ENCODE measurements around the gene CCL18. TPM values are rescaled to one million over a fixed set of nuclear protein-coding genes. Genes with fewer than 3 reads are reported as not detected.

CCL18 gene
- total and polyA plus RNA-seq, 2 donors (not counting 3 experiments of a cell fraction or from before 2014, with no cell fraction given), result not detected

GRCh38 chr17:36019423-36019822, 44.6 kb upstream of the CCL18 start:
- intact Hi-C loops (cut with micrococcal nuclease), result no loop called here
- dilution Hi-C loops (cut with MboI; ENCODE audit: extremely low pct_ligation_motif_present, low sequenced_read_pairs), result no loop called here
- DNase-seq (ENCODE audit: low read depth, low spot score), result no peak
- Histone ChIP-seq H2AFZ (ENCODE audit: low read depth, low read length) (no peak overlapping the region), H4K20me1 (replicated peaks; ENCODE audit: control insufficient read depth, extremely low read depth, insufficient read depth, low read length) (no peaks in the 10 kb centered on the region), H3K4me1 (ENCODE audit: control insufficient read depth, extremely low read depth, insufficient read depth, low read length) (peaks cover 9% of the 10 kb centered on the region), H3K9ac (replicated peaks; ENCODE audit: extremely low read depth, insufficient read depth, low read length) (no peak overlapping the region), H3K4me3 (replicated peaks in 1 of 3; ENCODE audit: insufficient read depth in 1 of 3, low read depth in 1 of 3, low read length in 3 of 3) (no peak overlapping the region), H3K27ac (ENCODE audit: insufficient read depth, low read depth, low read length) (no peak overlapping the region), H3K27me3 (ENCODE audit: control insufficient read depth in 2 of 2, insufficient read depth in 2 of 2, low read length in 2 of 2) (peaks cover 2 to 3% of the 10 kb centered on the region in 2 experiments), H3K4me2 (ENCODE audit: insufficient read depth, low read length) (no peak overlapping the region), H3K36me3 (ENCODE audit: control insufficient read depth in 2 of 2, extremely low read depth in 1 of 2, insufficient read depth in 2 of 2, low read length in 2 of 2) (no peaks in the 10 kb centered on the region), H3K79me2 (ENCODE audit: control insufficient read depth, insufficient read depth, low read length) (no peaks in the 10 kb centered on the region), H3K9me1 (replicated peaks; ENCODE audit: control insufficient read depth, extremely low read depth, insufficient read depth, low read length) (no peaks in the 10 kb centered on the region), H3K9me3 (replicated peaks; ENCODE audit: control insufficient read depth, insufficient read depth, low read length) (no peaks in the 10 kb centered on the region)
- TF ChIP-seq, protein P1, sequence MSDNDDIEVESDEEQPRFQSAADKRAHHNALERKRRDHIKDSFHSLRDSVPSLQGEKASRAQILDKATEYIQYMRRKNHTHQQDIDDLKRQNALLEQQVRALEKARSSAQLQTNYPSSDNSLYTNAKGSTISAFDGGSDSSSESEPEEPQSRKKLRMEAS (IDR thresholded peaks at IDR 0.05; ENCODE audit: insufficient read depth, insufficient read length), result no peak
- TF ChIP-seq MYC (IDR thresholded peaks at IDR 0.05; ENCODE audit: low read depth, low read length) (no peak), GATA2 (IDR thresholded peaks at IDR 0.05; ENCODE audit: insufficient read depth, insufficient read length, low read depth, low read length) (no peak), FOS (IDR thresholded peaks at IDR 0.05; ENCODE audit: borderline replicate concordance, insufficient read depth, low read length) (no peak), CTCF (IDR thresholded peaks at IDR 0.05; ENCODE audit: extremely low read depth in 1 of 2, insufficient read depth in 1 of 2, low read depth in 1 of 2, low read length in 2 of 2) (no peak), EZH2 (IDR thresholded peaks at IDR 0.05; ENCODE audit: borderline replicate concordance, low read depth, low read length, severe bottlenecking) (no peak), POLR2AphosphoS5 (IDR thresholded peaks at IDR 0.05; ENCODE audit: insufficient read depth, low read depth, low read length) (no peak), JUN (IDR thresholded peaks at IDR 0.05; ENCODE audit: borderline replicate concordance, insufficient read depth, insufficient read length, low read depth) (no peak), POLR2A (IDR thresholded peaks at IDR 0.05; ENCODE audit: low read depth, low read length) (no peak)
- BruUV-seq (replicated peaks), result no TSS peak
- CTCF ChIA-PET, result interaction anchor here (0.9 to 1.8 kb wide), 4 partner anchors 10 to 50 kb away, joined by 3 to 8 read pairs (median 4); no protein-coding TSS in a partner anchor
- FAIRE-seq, result no peak
- POLR2A ChIA-PET, result no interaction called here
